Thyroid gland (tissue), 4 donors: ENCODE data around the gene DDX19B. TPM values are rescaled to one million over a fixed set of nuclear protein-coding genes. Genes with fewer than 3 reads are reported as not detected.

Experiments
- DNase-seq, 2 donors: peaks; one replicate each; pipeline ENCODE4 v3.0.0-alpha.2; 2019
- H3K27ac ChIP-seq, 3 donors: fragments of 200-600 bp; sonication (generic); 1 replicate in 2 of 3; 2 replicates in 1 of 3; pipeline ENCODE4 v1.5.1; 2016 to 2019; ENCODE audit warnings: mild to moderate bottlenecking in 1 of 3, moderate library complexity in 1 of 3
- H3K27me3 ChIP-seq: fragments of 200-600 bp; sonication (generic); one replicate; pipeline ENCODE4 v1.5.1; 2019
- H3K36me3 ChIP-seq, 2 donors: fragments of 200-600 bp; sonication (generic); one replicate each; pipeline ENCODE4 v1.5.1; 2016 to 2019
- H3K4me1 ChIP-seq, 2 donors: fragments of 200-600 bp; sonication (generic); one replicate each; pipeline ENCODE4 v1.5.1; 2017 to 2019
- H3K4me3 ChIP-seq, 3 donors: fragments of 200-600 bp; sonication (generic); replicated peaks in 1 of 3; 1 replicate in 2 of 3; 2 replicates in 1 of 3; pipeline ENCODE4 v1.5.1; 2016; ENCODE audit warnings: mild to moderate bottlenecking in 1 of 3
- H3K9me3 ChIP-seq: fragments of 200-600 bp; sonication (generic); one replicate; pipeline ENCODE4 v1.5.1; 2017
- POLR2A ChIP-seq, 2 donors: fragments of 450-650 bp; IDR thresholded peaks; one replicate each; pipeline ENCODE4 v1.6.1; 2017; ENCODE audit warnings: antibody characterized with exemption in 2 of 2, mild to moderate bottlenecking in 2 of 2, moderate library complexity in 1 of 2
- WGBS, 2 donors: methylation state at CpG; one replicate each; pipeline ENCODE4 v1.1.5; 2017; 5-methylcytosine and 5-hydroxymethylcytosine counted together
- intact Hi-C: fragments of 100-400 bp; cut with DNase I; formaldehyde crosslinking; loops from one replicate; pipeline ENCODE4 v1.15.1; 2023
- total RNA-seq, 4 donors: library from RNA; depleted of rRNA; stranded (reverse); fragments of >200 nt; gene quantifications; one replicate each; pipeline ENCODE4 v1.2.3, GENCODE V29; 2016
- TF ChIP-seq, protein P1 (sequence below), 6 experiments: fragments of 200-600 bp in 3 of 6; fragments of 450-650 bp in 3 of 6; sonication (generic) in 3 of 6; IDR thresholded peaks; one replicate each; pipeline ENCODE4 v1.5.1; 2016 to 2019; ENCODE audit warnings: antibody characterized with exemption in 6 of 6, mild to moderate bottlenecking in 2 of 6, inconsistent platforms in 1 of 6, moderate library complexity in 1 of 6

Gene DDX19B
- total RNA-seq, 4 donors from 2014 or later: 35.8 to 53.6 (median 44.9) TPM

GRCh38 chr16:70252355-70252988 lies 46.5 kb upstream of the DDX19B start:
- no peak overlapping the region for H3K27ac ChIP-seq
- H3K27me3 ChIP-seq: no peaks in the 10 kb centered on the region
- no peak overlapping the region for H3K4me3 ChIP-seq
- peaks cover 5 to 20% of the 10 kb centered on the region in 2 donors for H3K4me1 ChIP-seq
- peaks cover 47 to 53% of the 10 kb centered on the region in 2 donors for H3K36me3 ChIP-seq
- H3K9me3 ChIP-seq: no peaks in the 10 kb centered on the region
- no peak for TF ChIP-seq POLR2A (IDR thresholded peaks at IDR 0.05)
- TF ChIP-seq, protein P1, sequence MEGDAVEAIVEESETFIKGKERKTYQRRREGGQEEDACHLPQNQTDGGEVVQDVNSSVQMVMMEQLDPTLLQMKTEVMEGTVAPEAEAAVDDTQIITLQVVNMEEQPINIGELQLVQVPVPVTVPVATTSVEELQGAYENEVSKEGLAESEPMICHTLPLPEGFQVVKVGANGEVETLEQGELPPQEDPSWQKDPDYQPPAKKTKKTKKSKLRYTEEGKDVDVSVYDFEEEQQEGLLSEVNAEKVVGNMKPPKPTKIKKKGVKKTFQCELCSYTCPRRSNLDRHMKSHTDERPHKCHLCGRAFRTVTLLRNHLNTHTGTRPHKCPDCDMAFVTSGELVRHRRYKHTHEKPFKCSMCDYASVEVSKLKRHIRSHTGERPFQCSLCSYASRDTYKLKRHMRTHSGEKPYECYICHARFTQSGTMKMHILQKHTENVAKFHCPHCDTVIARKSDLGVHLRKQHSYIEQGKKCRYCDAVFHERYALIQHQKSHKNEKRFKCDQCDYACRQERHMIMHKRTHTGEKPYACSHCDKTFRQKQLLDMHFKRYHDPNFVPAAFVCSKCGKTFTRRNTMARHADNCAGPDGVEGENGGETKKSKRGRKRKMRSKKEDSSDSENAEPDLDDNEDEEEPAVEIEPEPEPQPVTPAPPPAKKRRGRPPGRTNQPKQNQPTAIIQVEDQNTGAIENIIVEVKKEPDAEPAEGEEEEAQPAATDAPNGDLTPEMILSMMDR (IDR thresholded peaks at IDR 0.05): peak in 3 of 6 experiments; percentile 5 to 22 (median 11)
- intact Hi-C loops: no loop called here
- WGBS, 2 donors: 78 to 84% methylated on average over 21 of the region's 21 CpGs
- no peak for DNase-seq

DNA sequence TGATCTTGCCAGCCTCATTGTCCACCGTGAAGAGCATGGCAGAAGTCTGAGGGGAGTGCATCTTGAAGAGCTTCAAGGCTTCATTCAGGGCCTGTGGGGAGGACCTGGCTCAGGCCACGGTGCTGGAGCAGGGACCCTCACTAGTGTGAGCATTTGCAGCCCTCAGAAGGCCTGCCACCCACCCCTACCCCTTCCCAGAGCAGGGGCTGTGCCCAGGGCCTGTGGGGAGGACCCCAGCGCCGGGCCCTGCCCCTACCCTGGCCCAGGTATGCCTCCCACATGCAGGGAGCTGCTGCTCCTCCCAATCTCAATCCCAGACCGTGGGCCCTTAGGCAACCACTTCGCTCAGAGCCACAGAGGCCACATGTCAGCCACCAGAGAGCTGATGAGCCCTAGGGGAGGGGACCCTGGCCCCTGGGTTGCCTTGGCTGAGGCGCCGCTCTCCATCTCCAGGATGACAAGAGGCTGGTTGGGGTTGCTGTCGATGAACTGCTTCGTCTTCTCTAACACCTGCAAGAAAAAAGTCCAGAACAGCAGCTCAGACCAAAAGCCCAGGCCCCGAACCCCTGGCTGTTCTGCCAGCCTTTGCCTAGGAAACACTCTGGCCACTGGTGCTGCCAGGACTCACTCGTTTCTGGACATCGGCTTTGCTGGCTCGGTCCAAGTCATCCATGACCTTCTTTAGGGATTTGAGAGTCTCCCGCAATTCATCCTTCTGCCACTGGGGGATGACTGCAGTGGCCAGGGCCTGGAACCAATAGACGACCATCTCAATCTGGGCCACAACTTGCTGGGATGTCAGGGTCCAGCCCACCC lies 45.5 kb upstream of the DDX19B start:
- peaks cover 57 to 64% of the 10 kb centered on the region in 2 donors for H3K36me3 ChIP-seq
- no peak overlapping the region for H3K27ac ChIP-seq
- H3K9me3 ChIP-seq: no peaks in the 10 kb centered on the region
- TF ChIP-seq POLR2A (IDR thresholded peaks at IDR 0.05): no peak
- TF ChIP-seq, protein P1 (IDR thresholded peaks at IDR 0.05): peak in 3 of 6 experiments; percentile 13 to 41 (median 22)
- WGBS, 2 donors: 80 to 83% methylated on average over 7 to 10 of the region's 16 CpGs
- H3K4me1 ChIP-seq: peaks cover 5 to 20% of the 10 kb centered on the region in 2 donors
- no peak overlapping the region for H3K4me3 ChIP-seq
- peak; percentile 21 to 22 for DNase-seq
- intact Hi-C loops: no loop called here
- no peaks in the 10 kb centered on the region for H3K27me3 ChIP-seq

GRCh38 chr16:70254180-70254964 lies 44.6 kb upstream of the DDX19B start:
- no peaks in the 10 kb centered on the region for H3K27me3 ChIP-seq
- TF ChIP-seq, protein P1 (IDR thresholded peaks at IDR 0.05): no peak
- TF ChIP-seq POLR2A (IDR thresholded peaks at IDR 0.05): no peak
- 93 to 100% methylated on average over 5 to 9 of the region's 9 CpGs for WGBS, 2 donors
- no peaks in the 10 kb centered on the region for H3K9me3 ChIP-seq
- H3K4me3 ChIP-seq: no peak overlapping the region
- no peak for DNase-seq
- H3K36me3 ChIP-seq: peaks cover 66 to 72% of the 10 kb centered on the region in 2 donors
- H3K27ac ChIP-seq: no peak overlapping the region
- H3K4me1 ChIP-seq: peaks cover 5 to 16% of the 10 kb centered on the region in 2 donors
- intact Hi-C loops: no loop called here

DNA sequence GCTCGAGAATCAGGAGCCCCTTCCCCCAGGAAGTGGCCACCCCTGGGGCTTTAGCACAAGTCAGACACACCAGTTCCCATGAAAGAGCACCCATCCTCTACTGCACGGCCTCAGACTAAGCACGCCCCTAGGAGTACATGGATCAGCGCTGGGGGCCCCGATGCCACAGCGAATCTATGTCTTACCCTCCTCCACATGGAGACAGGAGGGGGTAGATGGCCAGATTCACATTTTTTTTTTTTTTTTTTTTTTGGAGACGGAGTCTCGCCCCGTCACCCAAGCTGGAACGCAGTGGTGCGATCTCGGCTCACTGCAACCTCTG lies 44.1 kb upstream of the DDX19B start:
- Histone ChIP-seq H3K27ac (no peak overlapping the region), H3K9me3 (no peaks in the 10 kb centered on the region), H3K27me3 (no peaks in the 10 kb centered on the region), H3K4me3 (no peak overlapping the region), H3K36me3 (peaks cover 70 to 76% of the 10 kb centered on the region in 2 donors), H3K4me1 (peaks cover 5 to 10% of the 10 kb centered on the region in 2 donors)
- no peak for DNase-seq
- no peak for TF ChIP-seq POLR2A (IDR thresholded peaks at IDR 0.05)
- TF ChIP-seq, protein P1 (IDR thresholded peaks at IDR 0.05): no peak
- 97 to 98% methylated on average over 11 to 12 of the region's 12 CpGs for WGBS, 2 donors
- intact Hi-C loops: no loop called here
